Gastroesophageal sphincter (tissue), 3 donors: Measurements from ENCODE around the gene RAB13.

Experiments
- CTCF ChIP-seq, 4 experiments: fragments of 200-600 bp in 2 of 4; fragments of 450-650 bp in 2 of 4; sonication (generic) in 1 of 4; IDR thresholded peaks; one replicate each; pipeline ENCODE4 v1.5.1; 2017 to 2019; ENCODE audit warnings: antibody characterized with exemption in 4 of 4, mild to moderate bottlenecking in 2 of 4, moderate library complexity in 2 of 4
- EP300 ChIP-seq: sonication (generic); formaldehyde crosslinking; IDR thresholded peaks from one replicate; pipeline ENCODE4 v1.6.1; 2017; ENCODE audit warnings: antibody characterized with exemption, mild to moderate bottlenecking
- POLR2A ChIP-seq, 2 donors: fragments of 450-650 bp; IDR thresholded peaks; one replicate each; pipeline ENCODE4 v1.6.1; 2017; ENCODE audit warnings: antibody characterized with exemption in 2 of 2, mild to moderate bottlenecking in 2 of 2, moderate library complexity in 1 of 2
- POLR2AphosphoS5 ChIP-seq: sonication (generic); formaldehyde crosslinking; IDR thresholded peaks from one replicate; pipeline ENCODE4 v1.6.1; 2017; ENCODE audit warnings: antibody characterized with exemption

- TF ChIP-seq CTCF (IDR thresholded peaks at IDR 0.05) (no peak), POLR2A (IDR thresholded peaks at IDR 0.05) (no peak), EP300 (no peak), POLR2AphosphoS5 (no peak)
Observed at GRCh38 chr1:153956997-153957715, 29.0 kb downstream of the RAB13 start.
